ENCODE measurements around the gene PIK3CG.

PIK3CG gene

GRCh38 chr7:106871793-106872571 lies 6.9 kb downstream of the PIK3CG start:
- TF ChIP-seq, protein P1, sequence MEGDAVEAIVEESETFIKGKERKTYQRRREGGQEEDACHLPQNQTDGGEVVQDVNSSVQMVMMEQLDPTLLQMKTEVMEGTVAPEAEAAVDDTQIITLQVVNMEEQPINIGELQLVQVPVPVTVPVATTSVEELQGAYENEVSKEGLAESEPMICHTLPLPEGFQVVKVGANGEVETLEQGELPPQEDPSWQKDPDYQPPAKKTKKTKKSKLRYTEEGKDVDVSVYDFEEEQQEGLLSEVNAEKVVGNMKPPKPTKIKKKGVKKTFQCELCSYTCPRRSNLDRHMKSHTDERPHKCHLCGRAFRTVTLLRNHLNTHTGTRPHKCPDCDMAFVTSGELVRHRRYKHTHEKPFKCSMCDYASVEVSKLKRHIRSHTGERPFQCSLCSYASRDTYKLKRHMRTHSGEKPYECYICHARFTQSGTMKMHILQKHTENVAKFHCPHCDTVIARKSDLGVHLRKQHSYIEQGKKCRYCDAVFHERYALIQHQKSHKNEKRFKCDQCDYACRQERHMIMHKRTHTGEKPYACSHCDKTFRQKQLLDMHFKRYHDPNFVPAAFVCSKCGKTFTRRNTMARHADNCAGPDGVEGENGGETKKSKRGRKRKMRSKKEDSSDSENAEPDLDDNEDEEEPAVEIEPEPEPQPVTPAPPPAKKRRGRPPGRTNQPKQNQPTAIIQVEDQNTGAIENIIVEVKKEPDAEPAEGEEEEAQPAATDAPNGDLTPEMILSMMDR (IDR thresholded peaks at IDR 0.05), result no peak

GRCh38 chr7:106872763-106873162 lies 7.7 kb downstream of the PIK3CG start:
- TF ChIP-seq, protein P1 (IDR thresholded peaks at IDR 0.05), result no peak

GRCh38 chr7:106874076-106874475 lies 9.0 kb downstream of the PIK3CG start:
- TF ChIP-seq, protein P1 (IDR thresholded peaks at IDR 0.05), result no peak

- TF ChIP-seq, protein P1 (IDR thresholded peaks at IDR 0.05), result no peak
Observed at GRCh38 chr7:106875508-106875907, 10.4 kb downstream of the PIK3CG start.

- TF ChIP-seq, protein P1 (IDR thresholded peaks at IDR 0.05), result no peak
Observed at GRCh38 chr7:106878748-106879439, 13.8 kb downstream of the PIK3CG start.

DNA sequence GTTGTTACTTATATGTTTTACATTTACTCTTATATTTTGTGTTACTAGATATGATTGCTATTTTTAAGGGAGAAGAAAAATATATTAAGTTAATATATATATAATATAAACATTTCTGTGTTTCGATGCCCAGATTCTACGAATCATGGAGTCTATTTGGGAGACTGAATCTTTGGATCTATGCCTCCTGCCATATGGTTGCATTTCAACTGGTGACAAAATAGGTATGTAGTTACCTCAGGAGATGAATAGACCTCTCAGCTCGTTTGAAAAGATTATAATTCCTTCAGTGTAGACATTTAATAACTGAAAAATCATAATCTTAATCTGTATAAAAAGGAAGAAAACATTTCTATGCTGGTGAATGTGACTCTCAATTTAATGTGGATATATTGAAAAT lies 16.9 kb downstream of the PIK3CG start:
- TF ChIP-seq, protein P1 (IDR thresholded peaks at IDR 0.05), result no peak

DNA sequence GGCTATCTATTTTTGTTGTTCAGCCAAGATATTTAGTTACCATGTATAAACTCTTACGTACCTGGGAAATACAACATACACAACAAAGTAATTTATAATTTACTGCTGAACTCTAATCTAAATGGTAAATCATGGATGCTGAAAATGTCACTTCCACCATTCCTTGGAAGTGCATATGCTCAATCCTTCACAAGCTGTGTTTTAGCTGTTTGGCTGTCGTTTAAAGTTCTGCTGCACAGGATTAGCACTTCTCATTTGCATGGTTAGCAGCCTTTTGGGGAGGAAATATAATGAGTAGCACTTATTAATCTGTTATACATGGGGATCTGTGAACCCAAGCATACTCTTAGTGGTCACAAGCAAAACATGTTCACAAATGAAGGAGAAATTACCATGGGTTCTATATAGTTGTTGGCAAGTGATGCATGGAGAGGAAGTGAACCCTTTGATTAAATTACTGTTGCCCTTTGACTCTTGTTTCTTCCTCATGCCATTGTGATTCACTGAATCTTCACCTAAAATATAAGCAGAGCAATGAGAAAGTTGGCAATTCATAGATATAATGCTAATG lies 18.5 kb downstream of the PIK3CG start:
- TF ChIP-seq, protein P1 (IDR thresholded peaks at IDR 0.05), result no peak
